Measurements from ENCODE around the gene ATP5F1A. TPM values are rescaled to one million over a fixed set of nuclear protein-coding genes. Genes with fewer than 3 reads are reported as not detected.
A peak's percentile ranks its signal among the peaks of the same experiment; 100 is the strongest.

Gene ATP5F1A
- total RNA-seq, 2 experiments from 2014 or later = 377 to 385 TPM

DNA sequence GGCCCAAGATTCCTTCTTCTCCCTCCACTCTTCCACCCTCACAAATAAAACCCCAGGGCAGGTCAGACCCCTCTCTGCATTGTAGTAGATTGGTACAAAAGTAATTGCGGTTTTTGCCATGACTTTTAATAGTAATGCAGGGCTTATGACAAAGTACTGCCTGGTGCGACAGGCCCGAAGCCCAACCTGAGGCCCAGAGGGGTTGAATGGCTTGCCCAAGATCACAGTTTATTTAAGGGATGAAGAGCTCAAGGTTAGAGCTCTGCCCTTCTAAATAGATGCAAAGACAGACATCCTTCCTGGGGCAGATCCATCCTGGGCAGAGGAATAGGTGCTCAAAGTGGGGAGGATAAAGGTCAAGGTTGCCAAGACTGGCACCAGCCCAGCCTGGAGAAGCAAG is 25.1 kb downstream of the ATP5F1A start:
- no peak for DNase-seq
- Mint-ChIP-seq H3K9me3 (ENCODE audit: insufficient read depth) (no peaks in the 10 kb centered on the region), H3K36me3 (ENCODE audit: low read depth) (peaks cover 6% of the 10 kb centered on the region), H3K27me3 (ENCODE audit: low read depth) (no peaks in the 10 kb centered on the region), H3K4me1 (ENCODE audit: low read depth) (peaks cover 32% of the 10 kb centered on the region), H3K4me3 (peak overlapping the region; percentile 72), H3K27ac (no peak overlapping the region)
- CTCF ChIA-PET = interaction anchor here (0.8 to 3.3 kb wide), 39 partner anchors 10 to 448 kb away, joined by 3 to 69 read pairs (median 8); partner anchors contain the start of gene ATP5F1A
- POLR2A ChIA-PET = interaction anchor here (0.9 to 1.0 kb wide), 3 partner anchors 18 to 27 kb away, joined by 3 read pairs; no protein-coding TSS in a partner anchor
- ATAC-seq = no peak

GRCh38 chr18:46072376-46072867 is 25.7 kb downstream of the ATP5F1A start:
- no peaks in the 10 kb centered on the region for H3K27me3 Mint-ChIP-seq (ENCODE audit: low read depth)
- ChIA-PET POLR2A (interaction anchor here (0.9 kb wide), 1 partner anchor 26 kb away, joined by 3 read pairs; no protein-coding TSS in a partner anchor), CTCF (interaction anchor here (0.9 to 3.3 kb wide), 29 partner anchors 11 to 448 kb away, joined by 3 to 69 read pairs (median 12); partner anchors contain the start of gene ATP5F1A)
- no peak for ATAC-seq
- peak overlapping the region; percentile 72 for H3K4me3 Mint-ChIP-seq
- DNase-seq = no peak
- H3K36me3 Mint-ChIP-seq (ENCODE audit: low read depth) = peaks cover 4% of the 10 kb centered on the region
- H3K4me1 Mint-ChIP-seq (ENCODE audit: low read depth) = peaks cover 32% of the 10 kb centered on the region
- no peaks in the 10 kb centered on the region for H3K9me3 Mint-ChIP-seq (ENCODE audit: insufficient read depth)
- H3K27ac Mint-ChIP-seq = no peak overlapping the region

DNA sequence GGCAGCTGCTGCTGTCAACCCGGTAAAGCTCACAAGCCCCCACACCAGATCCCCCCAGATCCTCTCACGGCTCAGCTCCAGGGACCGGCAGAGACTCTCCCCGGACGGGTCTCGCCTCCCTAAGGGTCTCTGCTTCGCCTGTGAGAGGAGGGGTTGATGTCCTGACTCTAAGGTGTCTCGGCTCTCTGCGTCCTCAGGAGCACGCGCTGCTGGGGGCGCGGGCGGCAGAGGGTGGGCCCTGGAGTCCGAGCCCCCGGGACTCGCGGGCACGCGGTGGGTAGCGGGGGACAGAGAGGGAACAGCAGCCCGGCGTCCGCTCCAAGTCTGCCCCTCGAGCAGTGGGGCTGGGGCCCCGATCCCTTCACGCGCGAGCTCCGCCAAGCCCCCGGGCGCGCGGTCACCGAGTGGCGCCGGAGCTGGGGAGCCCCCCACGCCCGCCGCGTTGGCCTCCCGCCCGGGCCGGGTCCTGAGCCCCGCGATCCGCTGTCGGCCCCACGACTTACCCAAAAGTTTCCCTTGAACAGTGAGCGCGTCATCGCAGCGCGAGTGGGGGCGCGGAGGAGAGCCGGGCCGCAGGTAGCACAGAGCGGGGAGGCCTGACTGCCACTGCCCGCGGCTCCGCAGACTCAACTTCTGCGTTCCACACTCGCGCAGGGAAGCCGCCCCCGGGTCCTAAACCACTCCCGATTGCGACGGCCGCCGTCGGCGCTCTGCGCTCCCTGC is 26.3 kb downstream of the ATP5F1A start, which contains the start of gene PSTPIP2:
PSTPIP2 (minus strand) TSS at position 608 of the 723 bp plus-strand sequence; CDS start at position 536, 72 bp downstream.
- CTCF ChIA-PET = interaction anchor here (0.9 to 3.3 kb wide), 15 partner anchors 10 to 407 kb away, joined by 3 to 69 read pairs (median 8); partner anchors contain the start of gene ATP5F1A

DNA sequence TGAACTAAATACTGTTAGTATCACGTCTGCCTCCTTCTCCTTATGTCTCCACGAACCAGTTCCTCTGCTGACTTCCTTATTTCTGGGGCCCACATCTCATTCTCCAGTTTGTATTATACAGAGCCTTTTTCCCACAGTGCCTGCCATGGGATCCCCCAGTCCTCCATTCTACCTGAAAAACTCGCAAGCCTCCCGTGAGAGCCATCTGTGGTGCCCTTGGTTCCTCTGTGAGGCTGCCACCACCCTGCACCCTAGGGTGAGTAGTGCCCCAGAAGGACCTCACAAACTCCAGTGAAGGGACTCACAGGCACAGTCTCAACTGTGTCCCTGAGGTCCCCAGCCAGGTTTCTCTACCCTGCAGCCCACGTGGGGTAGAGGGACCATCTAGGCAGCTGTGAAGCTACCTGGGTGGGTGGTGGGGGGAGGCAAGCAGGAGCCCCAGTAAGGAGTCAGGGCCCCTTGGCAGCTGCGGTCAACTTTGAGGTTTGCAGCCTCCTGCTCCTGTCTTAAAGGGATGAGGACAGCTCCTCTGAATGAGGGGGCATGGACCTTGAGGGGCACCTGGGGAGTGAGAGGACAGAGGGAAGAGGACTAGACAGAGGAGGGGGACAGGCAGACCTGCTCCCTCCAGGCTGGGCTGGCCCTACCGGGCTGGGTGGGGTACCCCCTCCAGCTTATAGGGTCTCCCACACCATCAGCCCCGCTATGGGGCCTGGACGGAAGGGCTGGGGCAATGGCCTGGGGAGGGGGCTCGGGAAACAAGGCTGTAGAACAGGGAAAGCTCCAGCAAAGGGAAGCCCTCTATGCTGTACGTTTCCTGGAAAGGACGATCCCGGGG is 27.1 kb downstream of the ATP5F1A start:
- POLR2A ChIA-PET = interaction anchor here (1.1 to 1.5 kb wide), 2 partner anchors 42 to 73 kb away, joined by 3 to 6 read pairs; no protein-coding TSS in a partner anchor
- H3K4me1 Mint-ChIP-seq (ENCODE audit: low read depth) = peaks cover 32% of the 10 kb centered on the region
- DNase-seq = no peak
- CTCF ChIA-PET = interaction anchor here (1.0 to 3.3 kb wide), 14 partner anchors 10 to 406 kb away, joined by 3 to 69 read pairs (median 7); partner anchors contain the start of gene ATP5F1A
- H3K9me3 Mint-ChIP-seq (ENCODE audit: insufficient read depth) = no peaks in the 10 kb centered on the region
- no peak for ATAC-seq
- H3K36me3 Mint-ChIP-seq (ENCODE audit: low read depth) = no peaks in the 10 kb centered on the region
- H3K27me3 Mint-ChIP-seq (ENCODE audit: low read depth) = no peaks in the 10 kb centered on the region
- peak overlapping the region; percentile 25 for H3K27ac Mint-ChIP-seq
- H3K4me3 Mint-ChIP-seq = peak overlapping the region; percentile 67

More for the DNA sequence above, 26.3 kb downstream of the ATP5F1A start, which contains the start of gene PSTPIP2:
- DNase-seq (peak; percentile 74), ATAC-seq (peak; percentile 83)
- Mint-ChIP-seq H3K4me3 (peak within 1 kb of the TSS; percentile 72), H3K4me1 (ENCODE audit: low read depth) (peaks cover 32% of the 10 kb centered on the region), H3K9me3 (ENCODE audit: insufficient read depth) (no peaks in the 10 kb centered on the region), H3K27ac (peak within 1 kb of the TSS; percentile 80), H3K27me3 (ENCODE audit: low read depth) (no peaks in the 10 kb centered on the region), H3K36me3 (ENCODE audit: low read depth) (peaks cover 2% of the 10 kb centered on the region)
- POLR2A ChIA-PET = interaction anchor here (1.1 to 1.5 kb wide), 2 partner anchors 43 to 74 kb away, joined by 3 to 6 read pairs; no protein-coding TSS in a partner anchor

- Mint-ChIP-seq H3K27me3 (ENCODE audit: low read depth) (no peaks in the 10 kb centered on the region), H3K36me3 (ENCODE audit: low read depth) (no peaks in the 10 kb centered on the region), H3K9me3 (ENCODE audit: insufficient read depth) (no peaks in the 10 kb centered on the region), H3K4me3 (no peak overlapping the region), H3K4me1 (ENCODE audit: low read depth) (peaks cover 32% of the 10 kb centered on the region), H3K27ac (no peak overlapping the region)
- ChIA-PET POLR2A (no interaction called here), CTCF (interaction anchor here (1.7 to 2.7 kb wide), 2 partner anchors 95 to 405 kb away, joined by 4 to 8 read pairs; no protein-coding TSS in a partner anchor)
- DNase-seq (no peak), ATAC-seq (no peak)
Observed at GRCh38 chr18:46070232-46070631, 27.9 kb downstream of the ATP5F1A start.

DNA sequence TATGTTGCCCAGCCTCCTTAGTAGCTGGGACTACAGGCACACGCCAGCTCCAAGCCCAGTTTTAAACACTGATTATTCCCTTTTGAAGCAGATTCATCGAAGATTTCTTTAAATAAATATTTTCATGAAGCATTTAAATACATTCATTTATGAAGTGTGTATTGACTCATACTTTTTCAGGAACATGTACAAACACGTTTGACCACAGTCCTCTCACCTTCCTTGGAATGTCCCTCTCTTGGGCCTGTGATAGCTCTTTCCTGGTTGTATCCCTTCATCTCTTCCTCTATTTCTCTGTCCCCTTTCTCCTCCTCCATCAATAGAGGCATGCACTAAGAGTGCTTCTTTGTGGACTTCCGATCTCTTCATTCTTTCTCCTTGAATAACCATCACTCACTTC is 28.6 kb downstream of the ATP5F1A start:
- Mint-ChIP-seq H3K9me3 (ENCODE audit: insufficient read depth) (no peaks in the 10 kb centered on the region), H3K4me3 (no peak overlapping the region), H3K27me3 (ENCODE audit: low read depth) (no peaks in the 10 kb centered on the region), H3K36me3 (ENCODE audit: low read depth) (no peaks in the 10 kb centered on the region), H3K4me1 (ENCODE audit: low read depth) (peaks cover 32% of the 10 kb centered on the region), H3K27ac (no peak overlapping the region)
- ATAC-seq = no peak
- POLR2A ChIA-PET = no interaction called here
- no peak for DNase-seq
- CTCF ChIA-PET = interaction anchor here (0.9 to 2.7 kb wide), 4 partner anchors 9 to 404 kb away, joined by 3 to 8 read pairs (median 4); no protein-coding TSS in a partner anchor

- no peak overlapping the region for H3K4me3 Mint-ChIP-seq
- H3K27ac Mint-ChIP-seq = no peak overlapping the region
- H3K36me3 Mint-ChIP-seq (ENCODE audit: low read depth) = no peaks in the 10 kb centered on the region
- DNase-seq = no peak
- CTCF ChIA-PET = interaction anchor here (1.0 to 2.7 kb wide), 2 partner anchors 9 to 93 kb away, joined by 3 to 8 read pairs; no protein-coding TSS in a partner anchor
- POLR2A ChIA-PET = no interaction called here
- no peaks in the 10 kb centered on the region for H3K9me3 Mint-ChIP-seq (ENCODE audit: insufficient read depth)
- no peaks in the 10 kb centered on the region for H3K27me3 Mint-ChIP-seq (ENCODE audit: low read depth)
- H3K4me1 Mint-ChIP-seq (ENCODE audit: low read depth) = peaks cover 32% of the 10 kb centered on the region
- no peak for ATAC-seq
Observed at GRCh38 chr18:46068763-46069162, 29.3 kb downstream of the ATP5F1A start.

DNA sequence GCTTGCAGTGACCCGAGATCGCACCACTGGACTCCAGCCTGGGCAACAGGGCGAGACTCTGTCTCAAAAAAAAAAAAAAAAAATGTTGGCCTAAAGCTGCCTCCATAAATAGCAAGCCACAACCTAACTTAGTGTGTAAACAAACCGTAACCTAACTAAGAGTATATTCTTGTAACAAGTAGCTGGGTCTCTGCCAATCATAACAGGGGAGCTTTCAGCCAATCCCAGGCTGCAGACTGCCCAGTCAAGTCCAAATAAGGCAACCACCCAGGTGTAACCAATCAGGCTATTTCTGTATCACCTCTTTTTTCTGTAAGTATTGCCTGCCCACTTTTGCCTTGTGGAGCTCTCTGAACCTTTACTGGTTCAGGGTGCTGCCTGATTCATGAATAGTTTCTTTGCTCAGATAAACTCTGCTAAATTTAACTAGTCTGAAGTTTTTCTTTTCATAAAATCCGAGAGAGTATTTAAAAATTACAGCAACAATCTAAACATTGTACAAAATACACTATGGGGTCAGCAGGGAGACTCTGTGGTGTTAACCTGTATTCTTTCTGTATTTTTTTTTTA is 30.6 kb downstream of the ATP5F1A start:
- Mint-ChIP-seq H3K9me3 (ENCODE audit: insufficient read depth) (no peaks in the 10 kb centered on the region), H3K27me3 (ENCODE audit: low read depth) (no peaks in the 10 kb centered on the region), H3K27ac (no peak overlapping the region), H3K4me3 (no peak overlapping the region), H3K36me3 (ENCODE audit: low read depth) (no peaks in the 10 kb centered on the region), H3K4me1 (ENCODE audit: low read depth) (peaks cover 24% of the 10 kb centered on the region)
- DNase-seq (no peak), ATAC-seq (no peak)
- POLR2A ChIA-PET = no interaction called here
- CTCF ChIA-PET = no interaction called here

GRCh38 chr18:46062781-46063180 is 35.3 kb downstream of the ATP5F1A start:
- ATAC-seq (no peak), DNase-seq (no peak)
- H3K27me3 Mint-ChIP-seq (ENCODE audit: low read depth) = no peaks in the 10 kb centered on the region
- no peak overlapping the region for H3K4me3 Mint-ChIP-seq
- ChIA-PET CTCF (interaction anchor here (3.3 kb wide), 1 partner anchor 11 kb away, joined by 19 read pairs; no protein-coding TSS in a partner anchor), POLR2A (no interaction called here)
- no peak overlapping the region for H3K27ac Mint-ChIP-seq
- peaks cover 10% of the 10 kb centered on the region for H3K4me1 Mint-ChIP-seq (ENCODE audit: low read depth)
- no peaks in the 10 kb centered on the region for H3K9me3 Mint-ChIP-seq (ENCODE audit: insufficient read depth)
- H3K36me3 Mint-ChIP-seq (ENCODE audit: low read depth) = no peaks in the 10 kb centered on the region

- no peaks in the 10 kb centered on the region for H3K36me3 Mint-ChIP-seq (ENCODE audit: low read depth)
- H3K4me3 Mint-ChIP-seq = no peak overlapping the region
- peaks cover 10% of the 10 kb centered on the region for H3K4me1 Mint-ChIP-seq (ENCODE audit: low read depth)
- no peaks in the 10 kb centered on the region for H3K9me3 Mint-ChIP-seq (ENCODE audit: insufficient read depth)
- no peak overlapping the region for H3K27ac Mint-ChIP-seq
- DNase-seq (no peak), ATAC-seq (no peak)
- H3K27me3 Mint-ChIP-seq (ENCODE audit: low read depth) = no peaks in the 10 kb centered on the region
- CTCF ChIA-PET = interaction anchor here (0.7 to 3.3 kb wide), 7 partner anchors 9 to 182 kb away, joined by 3 to 19 read pairs (median 3); no protein-coding TSS in a partner anchor
- POLR2A ChIA-PET = no interaction called here
Observed at GRCh38 chr18:46061796-46062195, 36.3 kb downstream of the ATP5F1A start.

DNA sequence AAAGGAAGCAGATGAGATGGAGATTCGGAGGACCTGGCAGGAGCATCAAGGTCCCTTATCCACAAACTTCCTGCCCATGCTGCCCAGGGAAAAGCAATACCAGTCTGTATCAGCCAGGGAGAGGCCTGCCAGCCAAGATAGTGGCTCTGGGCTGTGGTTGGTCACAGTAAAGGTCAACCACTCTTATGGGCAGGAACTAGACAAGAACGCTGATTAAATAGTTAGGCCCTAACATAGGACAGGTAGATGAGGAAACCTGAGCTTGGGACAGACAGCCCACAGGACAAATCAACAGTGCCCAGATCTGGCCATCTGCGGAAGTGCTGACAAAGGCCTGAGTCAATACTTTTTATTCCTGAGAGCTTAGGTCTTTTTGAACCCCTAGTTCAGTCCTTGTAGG is 36.7 kb downstream of the ATP5F1A start:
- Mint-ChIP-seq H3K4me1 (ENCODE audit: low read depth) (peaks cover 11% of the 10 kb centered on the region), H3K27me3 (ENCODE audit: low read depth) (no peaks in the 10 kb centered on the region), H3K27ac (no peak overlapping the region), H3K9me3 (ENCODE audit: insufficient read depth) (no peaks in the 10 kb centered on the region), H3K4me3 (no peak overlapping the region), H3K36me3 (ENCODE audit: low read depth) (no peaks in the 10 kb centered on the region)
- DNase-seq (no peak), ATAC-seq (no peak)
- POLR2A ChIA-PET = no interaction called here
- CTCF ChIA-PET = interaction anchor here (0.7 to 3.3 kb wide), 8 partner anchors 10 to 182 kb away, joined by 3 to 19 read pairs (median 3); no protein-coding TSS in a partner anchor

Data from activated CD8-positive, alpha-beta T cell treated with anti-CD3 and anti-CD28 coated beads, Interleukin-2, amount 10 ng/mL, durations not matched to agents 7 days and 5 days (primary cell).